ENCODE measurements around the gene CYB5R2.

- TF ChIP-seq CTCF (IDR thresholded peaks at IDR 0.05) (no peak), POLR2A (IDR thresholded peaks at IDR 0.05) (no peak)
Measured at GRCh38 chr11:7670641-7671040, 2.7 kb downstream of the CYB5R2 start.
